ENCODE results near the gene PRRT1B. TPM values are rescaled to one million over a fixed set of nuclear protein-coding genes. Genes with fewer than 3 reads are reported as not detected.
A peak's percentile ranks its signal among the peaks of the same experiment; 100 is the strongest.

Gene PRRT1B
- total and polyA plus RNA-seq, 8 donors, result 2.3 to 5.0 (median 3.2) TPM

GRCh38 chr9:131528886-131529505, 16.3 kb upstream of the PRRT1B start:
- ATAC-seq, result no peak

GRCh38 chr9:131529597-131530545, 15.5 kb upstream of the PRRT1B start:
- H3K36me3 ChIP-seq, result peaks cover 0 to 22% (median 0%) of the 10 kb centered on the region in 3 donors
- no peak for TF ChIP-seq CTCF (IDR thresholded peaks at IDR 0.05)
- WGBS, 2 donors, result 44 to 50% methylated on average over 24 of the region's 24 CpGs
- H3K9me3 ChIP-seq, result no peaks in the 10 kb centered on the region
- peaks cover 4 to 10% (median 4%) of the 10 kb centered on the region in 3 donors for H3K4me1 ChIP-seq
- peak overlapping the region; percentile 60 to 99 (median 96) for H3K4me3 ChIP-seq
- no peak for FAIRE-seq
- intact Hi-C loops (cut with DNase I), result no loop called here
- no peaks in the 10 kb centered on the region for H3K27me3 ChIP-seq
- no peak for DNase-seq
- ATAC-seq, result no peak
- H3K27ac ChIP-seq, result peak overlapping the region in 1 of 4 donors; percentile 8

More at GRCh38 chr9:131528886-131529505, 16.3 kb upstream of the PRRT1B start:
- no peak for TF ChIP-seq CTCF (IDR thresholded peaks at IDR 0.05)
- intact Hi-C loops (cut with DNase I), result no loop called here
- no peaks in the 10 kb centered on the region for H3K27me3 ChIP-seq
- WGBS, 2 donors, result 95 to 97% methylated on average over 35 of the region's 35 CpGs
- H3K36me3 ChIP-seq, result peaks cover 0 to 26% (median 0%) of the 10 kb centered on the region in 3 donors
- H3K9me3 ChIP-seq, result no peaks in the 10 kb centered on the region
- FAIRE-seq (no peak), DNase-seq (no peak)
- peaks cover 4 to 9% (median 4%) of the 10 kb centered on the region in 3 donors for H3K4me1 ChIP-seq
- H3K4me3 ChIP-seq, result no peak overlapping the region
- no peak overlapping the region for H3K27ac ChIP-seq

GRCh38 chr9:131530546-131530919, 14.8 kb upstream of the PRRT1B start:
- FAIRE-seq, result no peak
- Histone ChIP-seq H3K27me3 (no peaks in the 10 kb centered on the region), H3K27ac (peak overlapping the region; percentile 8 to 69 (median 64)), H3K4me1 (peaks cover 4 to 17% (median 4%) of the 10 kb centered on the region in 3 donors), H3K4me3 (peak overlapping the region; percentile 60 to 99 (median 96)), H3K9me3 (no peaks in the 10 kb centered on the region), H3K36me3 (peaks cover 0 to 16% (median 0%) of the 10 kb centered on the region in 3 donors)
- intact Hi-C loops (cut with DNase I), result no loop called here
- DNase-seq, result peak in 4 of 6 donors; percentile 27 to 81 (median 58)
- TF ChIP-seq CTCF (IDR thresholded peaks at IDR 0.05), result no peak
- 1 to 4% methylated on average over 23 to 29 of the region's 29 CpGs for WGBS, 2 donors
- ATAC-seq, result peak; percentile 10 to 45 (median 22)

DNA sequence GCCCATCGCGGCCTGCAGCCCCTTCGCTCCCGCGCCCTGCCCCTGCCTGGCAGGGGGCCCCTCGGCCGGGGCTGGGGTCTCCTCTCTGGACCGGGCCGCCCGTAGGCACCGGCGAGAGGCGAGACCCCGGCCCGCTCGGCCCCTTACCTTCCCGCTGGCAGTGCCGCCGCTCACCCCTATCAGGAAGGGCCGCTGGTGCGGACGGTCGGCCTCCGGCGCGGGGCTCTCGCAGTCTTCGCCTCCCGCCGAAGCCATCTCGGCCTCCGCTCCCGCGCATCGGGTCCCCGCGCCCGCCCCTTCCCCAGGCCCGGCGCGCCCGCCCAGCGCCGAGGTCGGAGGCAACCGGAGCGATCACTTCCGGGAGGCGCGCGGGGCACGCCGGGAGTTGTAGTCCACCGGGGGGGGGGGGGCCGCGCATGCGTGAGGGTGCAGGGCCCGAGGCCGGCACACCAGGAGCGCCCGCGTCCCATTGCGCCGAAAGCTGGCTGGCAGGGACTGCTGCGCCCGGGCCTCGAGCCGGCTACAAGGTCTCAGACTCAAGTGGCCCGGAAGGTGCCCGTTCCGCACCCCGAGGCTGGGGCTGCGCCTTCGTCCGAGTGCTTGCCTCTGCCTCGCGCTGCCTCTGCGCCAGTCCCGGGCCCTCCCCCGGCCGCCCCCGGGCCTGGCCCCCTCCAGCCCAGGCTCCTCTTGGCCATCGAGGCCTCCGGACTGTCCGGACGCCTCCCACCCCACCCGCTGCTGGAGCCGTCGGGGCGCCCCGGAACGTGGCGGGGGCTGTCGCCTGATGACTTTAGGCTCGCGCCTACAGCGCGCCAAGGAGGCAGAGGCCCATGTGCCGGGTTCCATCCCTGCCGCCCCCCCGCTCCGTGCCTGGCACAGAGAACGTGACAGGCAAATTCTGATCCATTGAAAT, 14.1 kb upstream of the PRRT1B start, which contains the start of gene UCK1:
Gene UCK1 (minus strand): TSS at position 344 of the 913 bp plus-strand sequence. CDS start 89 bp downstream, at position 255.
- peak; percentile 68 to 91 (median 80) for DNase-seq
- Histone ChIP-seq H3K4me1 (peaks cover 4 to 17% (median 4%) of the 10 kb centered on the region in 3 donors), H3K4me3 (peak within 1 kb of the TSS; percentile 60 to 99 (median 96)), H3K9me3 (no peaks in the 10 kb centered on the region), H3K27ac (peak within 1 kb of the TSS; percentile 55 to 69 (median 64)), H3K36me3 (peaks cover 0 to 13% (median 0%) of the 10 kb centered on the region in 3 donors), H3K27me3 (no peaks in the 10 kb centered on the region)
- no peak for FAIRE-seq
- no peak for TF ChIP-seq CTCF (IDR thresholded peaks at IDR 0.05)
- WGBS, 2 donors, result 8 to 10% methylated on average over 62 to 103 of the region's 103 CpGs
- intact Hi-C loops (cut with DNase I), result no loop called here
- ATAC-seq, result peak; percentile 95 to 97 (median 96)
